HEK293T (cell line): Measurements from ENCODE around the gene BBS7.

Experiments
- ARNT ChIP-seq: fragments of 450-650 bp; IDR thresholded peaks from 2 replicates; pipeline ENCODE4 v1.6.1; 2017; ENCODE audit warnings: mild to moderate bottlenecking
- BHLHE40 ChIP-seq: fragments of 450-650 bp; IDR thresholded peaks from 2 replicates; pipeline ENCODE4 v1.6.1; 2016; ENCODE audit warnings: mild to moderate bottlenecking, moderate library complexity, borderline replicate concordance
- CTBP1 ChIP-seq: fragments of 450-650 bp; IDR thresholded peaks from 2 replicates; pipeline ENCODE4 v1.6.1; 2016; ENCODE audit warnings: borderline replicate concordance
- ELF4 ChIP-seq: fragments of 450-650 bp; IDR thresholded peaks from 2 replicates; pipeline ENCODE4 v1.6.1; 2017; ENCODE audit warnings: antibody characterized with exemption
- FOXA1 ChIP-seq: fragments of 450-650 bp; IDR thresholded peaks from 2 replicates; pipeline ENCODE4 v1.6.1; 2016; ENCODE audit warnings: mild to moderate bottlenecking
- FOXK2 ChIP-seq: fragments of 450-650 bp; IDR thresholded peaks from 2 replicates; pipeline ENCODE4 v1.6.1; 2016; ENCODE audit warnings: mild to moderate bottlenecking
- FOXM1 ChIP-seq: fragments of 450-650 bp; IDR thresholded peaks from 2 replicates; pipeline ENCODE4 v1.6.1; 2017; ENCODE audit warnings: mild to moderate bottlenecking, borderline replicate concordance
- HDGF ChIP-seq: fragments of 450-650 bp; IDR thresholded peaks from 2 replicates; pipeline ENCODE4 v1.6.1; 2017; ENCODE audit warnings: antibody characterized with exemption, borderline replicate concordance
- SP1 ChIP-seq: fragments of 450-650 bp; IDR thresholded peaks from 2 replicates; pipeline ENCODE4 v1.6.1; 2017
- TARDBP ChIP-seq: fragments of 450-650 bp; IDR thresholded peaks from 2 replicates; pipeline ENCODE4 v1.6.1; 2016
- ZNF384 ChIP-seq: fragments of 450-650 bp; IDR thresholded peaks from 2 replicates; pipeline ENCODE4 v1.6.1; 2016

DNA sequence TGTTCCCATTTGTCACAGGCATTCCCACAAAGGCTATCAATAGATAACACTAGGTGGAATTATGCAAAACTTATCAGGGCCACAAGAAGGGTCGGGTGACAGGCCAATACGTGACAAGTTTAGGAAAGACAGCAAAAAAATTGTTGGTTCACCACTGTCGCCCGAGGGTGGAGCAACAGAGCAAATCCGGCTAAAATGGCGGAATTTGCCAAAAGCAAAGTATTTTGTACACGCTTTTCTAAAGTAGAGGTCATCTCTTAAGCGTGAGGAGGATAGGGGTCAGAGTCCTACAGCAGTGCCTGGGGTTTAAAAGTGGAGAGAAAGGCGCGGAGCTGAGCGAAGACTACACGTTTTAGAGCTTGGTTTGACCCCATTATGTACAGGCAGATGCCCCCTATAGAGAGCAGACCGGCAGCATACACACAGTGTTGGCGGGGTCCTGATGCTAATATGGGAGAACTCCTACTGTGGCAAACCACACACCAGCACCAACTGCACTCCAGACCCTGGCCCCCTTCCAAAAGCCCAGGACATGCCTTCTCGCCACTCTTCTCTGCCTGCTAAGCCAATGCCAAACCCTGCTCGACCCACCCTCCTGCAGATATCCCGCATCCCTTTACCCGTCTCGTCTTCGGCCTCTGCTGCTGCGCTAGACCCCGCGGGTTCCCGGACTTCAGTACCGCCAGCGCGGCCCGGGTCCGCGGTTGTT is 47.3 kb downstream of the BBS7 start:
- TF ChIP-seq BHLHE40 (no peak), FOXA1 (no peak), FOXK2 (no peak), ELF4 (no peak), FOXM1 (no peak), SP1 (no peak), HDGF (no peak), ZNF384 (no peak), CTBP1 (no peak), TARDBP (no peak), ARNT (no peak)
